Thyroid gland (tissue), 4 donors: ENCODE results near the gene PLXNA1.

Experiments used
- POLR2A ChIP-seq, 2 donors: fragments of 450-650 bp; IDR thresholded peaks; one replicate each; pipeline ENCODE4 v1.6.1; 2017; ENCODE audit warnings: antibody characterized with exemption in 2 of 2, mild to moderate bottlenecking in 2 of 2, moderate library complexity in 1 of 2
- TF ChIP-seq, protein P1 (sequence below), 6 experiments: fragments of 200-600 bp in 3 of 6; fragments of 450-650 bp in 3 of 6; sonication (generic) in 3 of 6; IDR thresholded peaks; one replicate each; pipeline ENCODE4 v1.5.1; 2016 to 2019; ENCODE audit warnings: antibody characterized with exemption in 6 of 6, mild to moderate bottlenecking in 2 of 6, inconsistent platforms in 1 of 6, moderate library complexity in 1 of 6

DNA sequence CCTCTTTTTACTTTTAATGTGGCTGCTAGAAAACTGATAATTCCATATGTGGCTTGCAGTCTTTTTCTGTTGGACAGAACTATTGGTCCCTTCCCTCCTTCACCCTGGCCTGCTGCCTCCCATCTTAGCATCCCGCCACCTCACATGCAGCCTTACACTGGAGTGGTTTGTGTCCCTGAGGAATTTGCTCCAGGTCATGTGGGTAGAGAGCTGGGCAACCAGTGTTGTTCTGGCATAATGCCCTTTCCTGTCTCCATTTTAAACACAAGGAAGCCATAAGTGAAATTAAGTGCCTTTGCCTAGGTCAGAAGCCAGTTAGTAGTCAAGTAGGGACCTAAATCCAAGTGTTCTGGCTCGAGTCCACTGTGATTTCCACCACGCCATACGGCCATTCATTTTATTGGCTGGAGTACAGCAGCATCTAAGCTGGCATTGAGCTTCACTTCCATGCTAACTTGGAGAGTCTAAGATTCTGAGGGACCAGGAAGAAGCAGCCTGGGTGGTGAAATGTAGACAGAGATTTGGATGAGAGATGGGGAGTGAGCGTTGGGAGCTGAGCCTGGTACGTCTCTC is 46.0 kb upstream of the PLXNA1 start:
- no peak for TF ChIP-seq POLR2A (IDR thresholded peaks at IDR 0.05)
- TF ChIP-seq, protein P1, sequence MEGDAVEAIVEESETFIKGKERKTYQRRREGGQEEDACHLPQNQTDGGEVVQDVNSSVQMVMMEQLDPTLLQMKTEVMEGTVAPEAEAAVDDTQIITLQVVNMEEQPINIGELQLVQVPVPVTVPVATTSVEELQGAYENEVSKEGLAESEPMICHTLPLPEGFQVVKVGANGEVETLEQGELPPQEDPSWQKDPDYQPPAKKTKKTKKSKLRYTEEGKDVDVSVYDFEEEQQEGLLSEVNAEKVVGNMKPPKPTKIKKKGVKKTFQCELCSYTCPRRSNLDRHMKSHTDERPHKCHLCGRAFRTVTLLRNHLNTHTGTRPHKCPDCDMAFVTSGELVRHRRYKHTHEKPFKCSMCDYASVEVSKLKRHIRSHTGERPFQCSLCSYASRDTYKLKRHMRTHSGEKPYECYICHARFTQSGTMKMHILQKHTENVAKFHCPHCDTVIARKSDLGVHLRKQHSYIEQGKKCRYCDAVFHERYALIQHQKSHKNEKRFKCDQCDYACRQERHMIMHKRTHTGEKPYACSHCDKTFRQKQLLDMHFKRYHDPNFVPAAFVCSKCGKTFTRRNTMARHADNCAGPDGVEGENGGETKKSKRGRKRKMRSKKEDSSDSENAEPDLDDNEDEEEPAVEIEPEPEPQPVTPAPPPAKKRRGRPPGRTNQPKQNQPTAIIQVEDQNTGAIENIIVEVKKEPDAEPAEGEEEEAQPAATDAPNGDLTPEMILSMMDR (IDR thresholded peaks at IDR 0.05) = no peak
